Renal cortex interstitium (tissue), 11 donors: ENCODE data around the gene ERP44. TPM values are rescaled to one million over a fixed set of nuclear protein-coding genes. Genes with fewer than 3 reads are reported as not detected.
"Not testable (repeated sequence)": the region's sequence is repeated elsewhere in the genome, so short reads cannot be mapped to it uniquely, and the experiment has no call there.

Source experiments
- DNase-seq, 11 donors: peaks; one replicate each; pipeline ENCODE4 v3.0.0-alpha.2; 2013; ENCODE audit warnings: low read depth in 9 of 11, low spot score in 4 of 11; ENCODE audit errors: extremely low read depth in 1 of 11
- polyA plus RNA-seq, 3 donors: library from polyadenylated mRNA; unstranded; fragments of 120-200 nt; gene quantifications; one replicate each; pipeline ENCODE4 v1.2.1, GENCODE V29; 2013; ENCODE audit not compliant: insufficient read length in 3 of 3

The ERP44 gene
- polyA plus RNA-seq, 3 donors: 33.8 to 40.7 (median 35.4) TPM

DNA sequence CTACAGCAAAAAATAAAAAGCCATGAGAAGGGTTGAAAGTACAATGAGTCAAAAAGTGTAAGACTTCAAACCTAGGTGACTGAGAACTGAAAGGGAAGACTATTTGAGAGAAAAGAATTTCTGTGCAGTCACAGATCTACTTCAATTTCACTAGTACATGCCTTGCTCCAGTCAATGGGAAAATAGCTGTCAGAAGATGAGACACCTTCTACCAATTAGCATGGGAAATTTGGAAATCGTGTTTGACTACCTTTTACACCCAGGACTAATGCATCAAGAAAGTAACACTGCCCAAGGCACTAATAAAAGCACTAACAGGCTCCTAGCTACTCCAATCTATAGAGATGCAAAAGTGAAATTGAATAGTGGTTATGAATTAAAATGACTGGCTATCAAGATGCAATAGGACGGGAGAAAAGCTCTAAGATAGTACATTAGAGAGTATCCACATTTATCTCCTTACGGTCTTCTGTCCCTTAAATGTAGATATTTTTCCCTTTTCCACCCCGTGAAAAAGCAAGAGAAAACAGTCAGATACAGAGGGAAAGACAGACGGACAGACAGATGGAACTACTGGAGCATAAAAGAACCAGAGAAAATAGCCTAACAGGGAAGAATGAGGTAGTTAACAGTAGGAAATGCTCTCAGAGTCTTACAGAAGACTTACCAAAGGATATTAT, 15.2 kb downstream of the ERP44 start:
- DNase-seq: no peak

DNA sequence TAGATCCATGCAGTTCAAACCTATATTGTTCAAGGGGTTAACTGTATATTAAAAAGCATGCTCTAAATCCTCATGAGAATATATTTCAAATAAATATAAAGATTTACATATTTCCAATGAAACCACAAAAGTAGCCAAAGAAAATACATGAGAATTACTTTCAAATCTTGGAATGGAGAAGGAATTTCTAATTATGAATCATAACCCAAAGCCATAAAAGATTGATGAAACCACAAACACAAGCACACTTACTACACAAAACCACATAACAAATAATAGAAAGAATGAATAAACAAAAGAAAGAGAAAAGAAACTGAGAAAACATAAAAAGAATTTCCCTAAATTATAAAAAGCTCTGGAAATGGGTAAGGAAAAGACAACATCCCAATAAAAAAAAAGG, 16.0 kb downstream of the ERP44 start:
- no peak for DNase-seq

DNA sequence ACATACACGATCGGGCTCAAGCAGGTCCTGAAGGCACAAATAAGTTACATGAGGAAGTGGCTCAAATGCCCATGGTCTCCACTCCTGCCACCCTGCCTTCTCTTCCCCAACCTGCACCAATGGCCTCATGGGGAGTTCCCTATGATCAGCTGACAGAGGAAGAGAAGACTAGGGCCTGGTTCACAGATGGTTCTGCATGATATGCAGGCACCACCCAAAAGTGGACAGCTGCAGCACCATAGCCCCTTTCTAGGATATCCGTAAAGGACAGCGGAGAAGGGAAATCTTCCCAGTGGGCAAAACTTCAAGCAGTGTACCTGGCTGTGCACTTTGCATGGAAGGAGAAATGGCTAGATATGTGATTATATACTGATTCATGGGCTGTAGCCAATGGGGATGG, 22.5 kb downstream of the ERP44 start:
- not testable (repeated sequence) for DNase-seq

DNA sequence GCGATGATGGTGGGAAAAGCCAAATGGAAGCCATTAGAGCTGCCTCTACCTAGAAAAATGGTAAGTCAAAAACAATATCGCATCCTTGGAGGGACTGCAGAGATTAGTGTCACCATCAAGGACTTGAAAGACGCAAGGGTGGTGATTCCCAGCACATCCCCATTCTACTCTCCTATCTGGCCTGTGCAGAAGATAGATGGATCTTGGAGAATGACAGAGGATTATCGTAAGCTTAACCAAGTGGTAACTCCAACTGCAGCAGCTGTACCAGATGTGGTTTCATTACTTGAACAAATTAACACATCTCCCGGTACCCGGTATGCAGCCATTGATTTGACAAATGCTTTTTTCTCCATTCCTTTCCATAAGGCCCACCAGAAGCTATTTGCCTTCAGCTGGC, 23.8 kb downstream of the ERP44 start:
- no peak for DNase-seq

DNA sequence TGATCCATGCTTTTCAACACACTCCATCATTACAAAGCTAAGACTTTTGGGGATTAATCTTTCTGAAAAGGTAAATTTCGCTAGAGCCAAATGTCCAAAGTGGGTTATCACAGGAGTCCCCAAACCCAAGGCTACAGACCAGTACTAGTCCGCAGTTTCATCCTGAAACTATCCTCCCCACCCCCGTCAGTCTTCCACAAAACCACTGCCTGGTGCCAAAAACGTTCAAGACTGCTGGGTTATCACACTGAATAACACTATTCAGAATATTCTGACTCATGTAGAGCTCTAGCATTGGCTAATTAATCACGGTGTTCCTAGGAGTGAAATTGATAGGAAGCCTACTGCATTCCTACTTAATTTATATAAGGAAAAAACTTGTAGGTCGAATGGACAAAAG, 24.7 kb downstream of the ERP44 start:
- no peak for DNase-seq

DNA sequence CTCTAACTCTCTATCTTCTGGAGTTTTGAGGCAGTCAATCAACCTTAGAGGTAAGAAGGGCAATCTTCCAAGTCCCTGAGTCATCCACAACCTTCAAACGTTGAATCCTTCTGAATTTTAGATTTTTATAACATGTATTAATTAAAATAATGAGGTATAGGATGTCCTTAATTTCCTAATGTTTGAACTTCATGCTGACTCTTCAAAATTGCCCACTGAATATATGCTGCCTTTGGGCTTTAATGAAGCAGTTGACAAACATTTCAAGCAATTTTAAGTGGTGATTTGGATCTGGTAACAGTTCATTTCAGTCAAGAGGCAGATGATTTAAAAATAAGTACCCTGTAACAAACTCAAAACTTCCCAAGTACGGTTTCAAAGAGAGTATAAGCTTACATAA, 26.0 kb downstream of the ERP44 start:
- DNase-seq: no peak

DNA sequence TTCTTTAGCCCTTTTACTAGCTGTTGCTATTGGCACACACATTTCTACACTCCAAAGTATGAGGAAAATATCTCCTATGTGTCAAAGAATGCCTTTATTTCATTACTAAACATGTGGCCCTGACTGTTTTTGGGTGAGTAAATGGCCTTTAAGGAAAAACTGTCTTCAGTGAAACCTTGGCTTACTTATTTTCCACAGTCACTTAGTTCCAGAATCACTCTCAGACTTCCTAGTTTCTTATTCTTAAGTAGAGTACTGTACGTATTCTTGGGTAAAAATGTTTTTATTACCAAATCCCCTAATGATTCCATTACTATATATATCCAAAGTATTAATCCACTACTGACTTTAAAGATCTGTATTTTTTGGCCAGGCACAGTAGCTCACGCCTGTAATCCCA, 27.5 kb downstream of the ERP44 start:
- no peak for DNase-seq

DNA sequence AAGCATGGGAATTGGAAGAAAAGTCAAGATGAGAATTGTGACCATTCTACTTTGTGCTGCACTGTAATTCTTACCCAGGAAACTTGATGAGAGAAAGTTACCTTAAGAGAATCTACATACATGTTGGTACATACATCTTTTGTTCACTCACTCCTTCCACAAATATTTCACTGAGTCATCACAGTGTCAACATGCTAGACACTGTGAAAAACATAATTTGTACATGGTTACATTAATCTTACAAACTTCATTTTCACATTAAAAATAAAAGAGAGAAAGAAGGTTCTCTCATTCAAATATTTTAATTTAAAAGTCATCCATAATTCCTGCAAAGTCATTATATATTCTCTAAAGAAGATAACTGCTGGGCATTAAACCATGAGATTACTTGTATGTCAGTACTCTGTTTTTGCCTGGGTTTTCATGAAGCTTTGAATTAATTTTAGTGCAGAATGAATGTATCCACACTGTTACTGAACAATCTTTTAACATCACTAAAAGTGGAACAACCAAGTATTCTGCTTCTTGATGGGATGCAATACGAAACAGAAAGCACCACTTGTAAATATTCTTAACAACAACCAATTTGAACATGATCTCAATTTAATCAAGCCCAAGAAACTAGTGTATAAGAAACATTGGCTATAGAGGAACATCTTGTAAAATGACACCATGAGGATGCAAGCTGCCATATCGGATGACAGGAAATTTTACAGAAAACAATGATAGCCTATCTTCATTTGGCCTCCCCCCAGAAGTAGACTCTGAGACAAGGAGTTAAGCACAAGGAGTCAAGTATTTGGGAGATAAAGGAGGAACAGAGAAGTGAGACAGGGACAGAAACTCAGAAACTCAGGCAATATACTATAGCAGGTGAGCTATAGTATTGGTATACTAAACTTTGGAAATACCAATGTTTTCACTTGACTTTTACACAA, 28.4 kb downstream of the ERP44 start:
- no peak for DNase-seq

DNA sequence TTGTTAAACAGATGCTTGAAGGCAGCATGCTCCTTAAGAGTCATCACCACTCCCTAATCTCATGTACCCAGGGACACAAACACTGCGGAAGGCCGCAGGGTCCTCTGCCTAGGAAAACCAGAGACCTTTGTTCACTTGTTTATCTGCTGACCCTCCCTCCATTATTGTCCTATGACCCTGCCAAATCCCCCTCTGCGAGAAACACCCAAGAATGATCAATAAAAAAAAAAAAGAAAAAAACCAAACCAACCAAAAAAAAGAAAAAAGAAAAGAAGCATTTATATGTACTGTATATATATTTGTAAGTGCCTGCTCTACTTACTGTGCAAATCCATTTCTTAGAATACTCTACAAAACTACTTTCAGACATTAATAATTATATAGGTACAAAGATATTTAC, 29.7 kb downstream of the ERP44 start:
- DNase-seq: not testable (repeated sequence)

DNA sequence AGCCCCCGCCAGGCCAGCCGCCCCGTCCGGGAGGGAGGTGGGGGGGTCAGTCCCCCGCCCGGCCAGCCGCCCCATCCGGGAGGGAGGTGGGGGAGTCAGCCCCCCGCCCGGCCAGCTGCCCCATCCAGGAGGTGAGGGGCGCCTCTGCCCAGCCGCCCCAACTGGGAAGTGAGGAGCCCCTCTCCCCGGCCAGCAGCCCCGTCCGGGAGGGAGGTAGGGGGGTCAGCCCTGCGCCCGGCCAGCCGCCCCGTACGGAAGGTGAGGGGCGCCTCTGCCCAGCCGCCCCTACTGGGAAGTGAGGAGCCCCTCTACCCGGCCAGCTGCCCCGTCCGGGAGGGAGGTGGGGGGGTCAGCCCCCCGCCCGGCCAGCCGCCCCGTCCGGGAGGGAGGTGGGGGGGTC, 30.8 kb downstream of the ERP44 start:
- DNase-seq: not testable (repeated sequence)

DNA sequence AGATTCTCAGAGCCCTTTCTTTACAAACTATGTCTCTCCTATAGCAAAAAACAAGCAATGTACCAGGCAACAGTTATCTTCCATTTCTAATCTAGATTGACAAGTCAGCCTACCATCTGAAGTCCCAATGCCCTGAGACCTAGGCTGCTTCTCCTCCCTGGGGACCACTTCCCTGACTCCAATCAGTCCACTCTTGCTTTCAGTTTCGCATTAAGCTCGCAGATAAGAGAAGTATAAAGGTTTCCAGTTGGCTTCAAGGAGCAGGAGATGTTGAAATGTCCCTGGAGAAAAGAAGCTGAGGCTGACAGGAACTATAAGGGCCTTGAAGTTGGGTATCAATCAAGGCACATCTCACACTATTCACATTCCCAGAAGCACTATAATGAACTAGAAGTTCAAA, 32.3 kb downstream of the ERP44 start:
- DNase-seq: no peak

DNA sequence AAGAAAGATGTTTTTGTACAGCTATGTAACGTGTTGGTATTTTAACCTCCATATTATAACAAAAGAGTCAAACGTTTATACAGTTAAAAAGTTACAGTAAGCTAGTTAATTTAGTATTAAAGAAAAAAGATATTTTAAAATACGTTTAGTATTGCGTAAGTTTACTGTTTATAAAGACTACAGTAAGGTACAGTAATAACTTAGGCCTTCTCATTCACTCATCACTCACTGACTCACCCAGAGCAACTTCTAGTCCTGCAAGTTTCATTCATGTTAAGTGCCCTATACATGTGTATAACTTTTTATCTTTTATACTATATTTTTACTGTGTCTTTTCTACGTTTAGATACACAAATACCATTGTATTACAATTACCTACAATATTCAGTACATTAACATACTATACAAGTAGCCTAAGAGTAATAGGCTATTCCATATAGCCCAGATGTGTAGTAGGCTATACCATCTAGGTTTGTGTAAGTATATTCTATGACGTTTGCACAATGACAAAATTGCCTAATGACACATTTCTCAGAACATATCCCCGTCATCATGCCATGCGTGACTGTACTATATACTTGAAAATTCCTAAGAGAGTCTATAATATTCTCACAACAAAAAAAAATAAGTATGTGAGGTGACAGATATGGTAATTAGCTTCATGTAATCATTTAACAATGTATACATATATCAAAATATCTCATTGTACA, 33.8 kb downstream of the ERP44 start:
- no peak for DNase-seq

DNA sequence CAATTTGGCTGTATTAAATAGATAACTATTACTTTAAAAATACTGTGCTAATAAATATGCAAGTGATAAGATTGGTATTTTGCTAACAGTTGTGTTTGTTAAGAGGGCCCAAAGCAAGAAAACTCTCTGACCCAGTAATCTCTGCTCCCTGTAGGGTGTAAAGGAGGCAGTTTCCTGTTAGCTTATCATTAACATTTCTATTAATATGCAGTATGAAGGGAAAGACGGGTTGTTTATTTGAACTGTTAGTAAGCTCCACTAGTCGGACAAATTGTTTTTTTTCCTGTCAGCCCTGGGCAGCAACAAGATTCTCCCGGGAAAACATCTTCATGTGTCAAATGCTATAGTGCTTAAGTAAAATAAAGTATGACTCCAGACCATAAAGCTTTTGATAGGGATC, 35.6 kb downstream of the ERP44 start:
- no peak for DNase-seq

DNA sequence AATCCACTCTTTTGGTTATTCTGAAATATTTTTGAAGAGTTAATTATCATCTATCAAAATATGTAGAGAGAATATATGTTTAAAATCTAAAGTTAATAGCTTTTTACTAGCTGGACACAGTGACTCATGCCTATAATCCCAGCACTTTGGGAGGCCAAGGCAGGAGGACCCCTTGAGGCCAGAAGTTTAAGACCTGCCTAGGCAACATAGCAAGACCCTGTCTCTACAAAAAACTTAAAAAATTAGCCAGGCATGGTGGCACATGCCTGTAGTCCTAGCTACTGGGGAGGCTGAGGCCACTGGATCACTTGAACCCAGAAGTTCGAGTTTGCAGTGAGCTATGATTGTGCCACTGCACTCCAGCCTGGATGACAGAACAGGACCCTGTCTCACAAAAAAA, 36.1 kb downstream of the ERP44 start:
- not testable (repeated sequence) for DNase-seq

DNA sequence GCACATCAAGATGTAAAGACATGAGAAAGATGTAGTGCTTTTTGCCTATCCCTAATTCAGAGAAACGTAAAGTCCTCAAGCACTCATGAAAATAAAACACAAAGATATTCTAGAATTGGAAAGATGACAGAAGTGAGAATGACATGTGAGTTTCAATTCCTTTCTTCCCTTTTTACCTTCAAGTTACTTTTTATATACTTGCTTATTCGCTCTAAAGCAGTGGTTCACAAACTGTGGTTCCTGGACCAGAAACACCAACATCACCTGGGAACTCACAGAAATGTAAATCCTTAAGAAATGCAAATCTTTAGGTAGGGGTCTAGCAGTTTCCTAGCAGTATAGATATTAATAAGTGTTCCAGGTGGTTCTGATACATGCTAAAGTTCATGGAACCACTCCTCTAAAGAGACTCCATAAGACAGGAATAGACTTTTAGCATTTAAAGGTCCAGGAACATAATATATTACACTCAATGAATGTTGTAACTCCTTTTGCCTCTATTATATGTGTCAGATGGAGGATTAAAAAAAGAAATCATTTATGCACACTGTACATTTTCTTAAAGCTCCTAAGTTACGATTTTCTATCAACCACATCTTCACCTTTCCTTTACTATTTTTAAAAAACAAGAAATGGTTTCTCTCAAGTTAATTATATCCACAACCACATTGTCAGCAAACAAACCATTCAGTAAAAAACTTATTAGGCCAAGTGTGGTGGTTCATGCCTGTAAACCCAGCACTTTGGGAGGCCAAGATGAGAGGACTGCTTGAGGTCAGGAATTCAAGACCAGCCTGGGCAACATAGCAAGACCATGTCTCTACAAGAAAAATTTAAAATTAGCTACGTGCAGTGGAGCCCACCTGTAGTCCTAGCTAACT, 39.9 kb downstream of the ERP44 start:
- no peak for DNase-seq

DNA sequence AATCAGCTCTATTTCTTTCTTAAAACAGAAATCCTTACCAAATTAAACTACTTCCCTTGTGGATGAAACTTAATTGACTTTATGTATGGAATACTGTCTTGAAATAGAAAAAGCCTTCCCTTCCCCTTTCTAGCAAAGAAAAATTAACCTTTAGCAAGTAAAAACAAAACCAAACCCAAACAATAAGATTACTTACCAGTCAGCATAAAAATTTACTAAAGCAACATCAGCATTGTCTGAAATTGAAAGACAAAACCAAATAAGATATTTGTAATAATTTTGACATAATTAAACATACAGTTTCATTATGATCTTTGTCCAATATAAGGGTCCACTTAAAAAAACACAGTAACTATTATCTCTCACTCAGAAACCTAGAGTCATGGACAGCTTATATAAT, 41.2 kb downstream of the ERP44 start:
- no peak for DNase-seq

DNA sequence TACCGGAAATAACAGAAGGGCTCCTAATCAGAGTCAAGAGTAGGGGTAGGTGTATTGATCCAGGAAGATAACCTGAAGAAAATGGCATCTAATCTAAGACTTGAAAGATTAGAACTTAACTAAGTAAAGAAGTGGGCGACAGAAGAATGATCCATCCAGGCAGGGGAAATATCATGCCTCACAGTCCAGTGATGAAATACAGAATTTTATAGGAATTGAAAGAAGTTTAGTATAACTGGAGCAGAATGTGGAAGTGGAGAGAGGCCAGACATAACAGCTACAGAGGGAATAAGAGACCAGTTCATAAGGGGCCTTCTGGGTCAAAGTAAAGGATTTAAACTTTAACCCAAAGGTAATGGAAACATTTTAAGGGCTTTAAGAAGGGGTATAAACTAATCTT, 42.2 kb downstream of the ERP44 start:
- DNase-seq: no peak

DNA sequence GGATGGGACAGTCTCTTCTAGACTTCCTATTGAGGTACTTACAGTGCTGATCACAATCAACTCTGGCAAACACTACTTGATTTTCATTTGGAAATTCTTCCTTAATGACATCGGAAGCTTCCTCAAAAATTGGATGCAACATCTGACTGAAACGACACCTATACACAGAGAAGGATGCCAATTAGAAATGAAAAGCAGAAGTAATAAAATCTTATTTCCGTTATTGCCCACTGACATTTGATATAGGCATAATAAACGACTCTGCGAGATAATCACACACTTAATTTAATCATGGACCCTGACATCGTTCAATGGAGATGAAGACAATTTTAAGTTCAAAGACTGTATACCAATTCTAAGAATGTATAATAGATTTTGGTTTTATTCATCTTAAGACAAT, 46.4 kb downstream of the ERP44 start:
- DNase-seq: no peak

DNA sequence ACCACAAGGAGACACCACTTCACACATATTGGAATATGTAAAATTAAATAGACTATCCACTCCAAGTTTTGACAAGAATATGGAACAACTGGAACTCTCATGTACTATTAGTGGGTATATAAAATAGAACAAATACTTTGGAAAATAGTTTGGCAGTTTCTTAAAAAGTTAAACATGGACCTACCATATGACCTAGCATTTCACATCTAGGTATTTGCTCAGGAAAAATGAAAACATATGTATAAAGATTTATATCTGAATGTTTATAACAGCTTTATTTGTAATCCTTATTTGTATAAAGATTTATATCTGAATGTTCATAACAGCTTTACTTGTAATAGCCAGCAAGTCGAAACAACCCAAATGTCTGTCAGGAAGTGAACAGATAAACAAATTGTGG, 49.2 kb downstream of the ERP44 start:
- DNase-seq: no peak
